ENCODE measurements around the gene CYP19A1.

CYP19A1 gene

GRCh38 chr15:51205050-51205975, 133.1 kb downstream of the CYP19A1 start:
- no peak overlapping the region for H3K27ac Mint-ChIP-seq
- no peak for DNase-seq
- H3K27me3 Mint-ChIP-seq = peaks cover 6 to 16% of the 10 kb centered on the region in 2 donors

GRCh38 chr15:51203797-51204196, 134.6 kb downstream of the CYP19A1 start:
- H3K36me3 Mint-ChIP-seq (ENCODE audit: insufficient read depth) = no peaks in the 10 kb centered on the region
- H3K4me1 Mint-ChIP-seq (ENCODE audit: low read depth in 2 of 2) = no peaks in the 10 kb centered on the region
- H3K27me3 Mint-ChIP-seq = peaks cover 13 to 16% of the 10 kb centered on the region in 2 donors
- no peak for ATAC-seq (replicated peaks)
- H3K4me3 Mint-ChIP-seq = no peak overlapping the region
- no peak for DNase-seq
- no peaks in the 10 kb centered on the region for H3K9me3 Mint-ChIP-seq
- no peak overlapping the region for H3K27ac Mint-ChIP-seq

More at GRCh38 chr15:51205050-51205975, 133.1 kb downstream of the CYP19A1 start:
- Mint-ChIP-seq H3K4me3 (no peak overlapping the region), H3K4me1 (ENCODE audit: low read depth in 2 of 2) (no peaks in the 10 kb centered on the region), H3K36me3 (ENCODE audit: insufficient read depth) (no peaks in the 10 kb centered on the region), H3K9me3 (no peaks in the 10 kb centered on the region)
- ATAC-seq (replicated peaks) = no peak

- H3K9me3 Mint-ChIP-seq = no peaks in the 10 kb centered on the region
- H3K4me1 Mint-ChIP-seq (ENCODE audit: low read depth in 2 of 2) = no peaks in the 10 kb centered on the region
- ATAC-seq (replicated peaks) (no peak), DNase-seq (no peak)
- no peaks in the 10 kb centered on the region for H3K36me3 Mint-ChIP-seq (ENCODE audit: insufficient read depth)
- no peak overlapping the region for H3K4me3 Mint-ChIP-seq
- H3K27me3 Mint-ChIP-seq = peaks cover 22 to 24% of the 10 kb centered on the region in 2 donors
- no peak overlapping the region for H3K27ac Mint-ChIP-seq
Measured at GRCh38 chr15:51202783-51203182, 135.6 kb downstream of the CYP19A1 start.

- Mint-ChIP-seq H3K27ac (no peak overlapping the region), H3K4me1 (ENCODE audit: low read depth in 2 of 2) (no peaks in the 10 kb centered on the region), H3K27me3 (peaks cover 31 to 36% of the 10 kb centered on the region in 2 donors), H3K36me3 (ENCODE audit: insufficient read depth) (no peaks in the 10 kb centered on the region), H3K4me3 (no peak overlapping the region), H3K9me3 (no peaks in the 10 kb centered on the region)
- DNase-seq = no peak
- no peak for ATAC-seq (replicated peaks)
Measured at GRCh38 chr15:51201581-51201980, 136.8 kb downstream of the CYP19A1 start.

GRCh38 chr15:51200792-51201191, 137.6 kb downstream of the CYP19A1 start:
- Mint-ChIP-seq H3K9me3 (no peaks in the 10 kb centered on the region), H3K27ac (no peak overlapping the region), H3K27me3 (peaks cover 32 to 44% of the 10 kb centered on the region in 2 donors), H3K4me3 (no peak overlapping the region), H3K4me1 (ENCODE audit: low read depth in 2 of 2) (no peaks in the 10 kb centered on the region), H3K36me3 (ENCODE audit: insufficient read depth) (no peaks in the 10 kb centered on the region)
- DNase-seq (no peak), ATAC-seq (replicated peaks) (no peak)

- H3K36me3 Mint-ChIP-seq (ENCODE audit: insufficient read depth) = no peaks in the 10 kb centered on the region
- ATAC-seq (replicated peaks) (no peak), DNase-seq (no peak)
- H3K27me3 Mint-ChIP-seq = peaks cover 32 to 47% of the 10 kb centered on the region in 2 donors
- H3K9me3 Mint-ChIP-seq = no peaks in the 10 kb centered on the region
- H3K4me3 Mint-ChIP-seq = no peak overlapping the region
- H3K27ac Mint-ChIP-seq = no peak overlapping the region
- H3K4me1 Mint-ChIP-seq (ENCODE audit: low read depth in 2 of 2) = no peaks in the 10 kb centered on the region
Measured at GRCh38 chr15:51199541-51199940, 138.9 kb downstream of the CYP19A1 start.

GRCh38 chr15:51198701-51199232, 139.6 kb downstream of the CYP19A1 start:
- ATAC-seq (replicated peaks) = no peak
- Mint-ChIP-seq H3K27ac (no peak overlapping the region), H3K4me1 (ENCODE audit: low read depth in 2 of 2) (no peaks in the 10 kb centered on the region), H3K9me3 (no peaks in the 10 kb centered on the region), H3K4me3 (no peak overlapping the region), H3K27me3 (peaks cover 38 to 55% of the 10 kb centered on the region in 2 donors), H3K36me3 (ENCODE audit: insufficient read depth) (no peaks in the 10 kb centered on the region)
- DNase-seq = no peak

GRCh38 chr15:51195459-51195858, 142.9 kb downstream of the CYP19A1 start:
- H3K9me3 Mint-ChIP-seq = no peaks in the 10 kb centered on the region
- H3K4me3 Mint-ChIP-seq = no peak overlapping the region
- no peaks in the 10 kb centered on the region for H3K36me3 Mint-ChIP-seq (ENCODE audit: insufficient read depth)
- no peak overlapping the region for H3K27ac Mint-ChIP-seq
- DNase-seq = no peak
- no peak for ATAC-seq (replicated peaks)
- H3K4me1 Mint-ChIP-seq (ENCODE audit: low read depth in 2 of 2) = peaks cover 0 to 5% of the 10 kb centered on the region in 2 donors
- peaks cover 56 to 61% of the 10 kb centered on the region in 2 donors for H3K27me3 Mint-ChIP-seq

GRCh38 chr15:51193979-51194378, 144.4 kb downstream of the CYP19A1 start:
- H3K4me1 Mint-ChIP-seq (ENCODE audit: low read depth in 2 of 2) = peaks cover 0 to 5% of the 10 kb centered on the region in 2 donors
- H3K9me3 Mint-ChIP-seq = no peaks in the 10 kb centered on the region

GRCh38 chr15:51193526-51193925, 144.9 kb downstream of the CYP19A1 start:
- Mint-ChIP-seq H3K27me3 (peaks cover 49 to 56% of the 10 kb centered on the region in 2 donors), H3K4me3 (no peak overlapping the region), H3K4me1 (ENCODE audit: low read depth in 2 of 2) (peaks cover 0 to 5% of the 10 kb centered on the region in 2 donors), H3K36me3 (ENCODE audit: insufficient read depth) (no peaks in the 10 kb centered on the region), H3K9me3 (no peaks in the 10 kb centered on the region), H3K27ac (no peak overlapping the region)
- ATAC-seq (replicated peaks) (no peak), DNase-seq (no peak)

More at GRCh38 chr15:51193979-51194378, 144.4 kb downstream of the CYP19A1 start:
- H3K27ac Mint-ChIP-seq = no peak overlapping the region
- no peak for ATAC-seq (replicated peaks)
- peaks cover 49 to 53% of the 10 kb centered on the region in 2 donors for H3K27me3 Mint-ChIP-seq
- no peak for DNase-seq
- H3K36me3 Mint-ChIP-seq (ENCODE audit: insufficient read depth) = no peaks in the 10 kb centered on the region
- H3K4me3 Mint-ChIP-seq = no peak overlapping the region

GRCh38 chr15:51192521-51193280, 145.7 kb downstream of the CYP19A1 start:
- ATAC-seq (replicated peaks) (peak; percentile 46), DNase-seq (peak; percentile 44 to 53 (median 53))
- Mint-ChIP-seq H3K27ac (no peak overlapping the region), H3K36me3 (ENCODE audit: insufficient read depth) (no peaks in the 10 kb centered on the region), H3K4me3 (no peak overlapping the region), H3K9me3 (no peaks in the 10 kb centered on the region), H3K4me1 (ENCODE audit: low read depth in 2 of 2) (peaks cover 0 to 5% of the 10 kb centered on the region in 2 donors), H3K27me3 (peaks cover 48 to 56% of the 10 kb centered on the region in 2 donors)

GRCh38 chr15:51191766-51192165, 146.6 kb downstream of the CYP19A1 start:
- Mint-ChIP-seq H3K36me3 (ENCODE audit: insufficient read depth) (no peaks in the 10 kb centered on the region), H3K4me1 (ENCODE audit: low read depth in 2 of 2) (peaks cover 0 to 5% of the 10 kb centered on the region in 2 donors), H3K4me3 (no peak overlapping the region), H3K9me3 (no peaks in the 10 kb centered on the region), H3K27ac (no peak overlapping the region), H3K27me3 (peaks cover 43 to 54% of the 10 kb centered on the region in 2 donors)
- DNase-seq (no peak), ATAC-seq (replicated peaks) (no peak)

- Mint-ChIP-seq H3K4me1 (ENCODE audit: low read depth in 2 of 2) (peaks cover 0 to 5% of the 10 kb centered on the region in 2 donors), H3K27ac (no peak overlapping the region), H3K9me3 (no peaks in the 10 kb centered on the region), H3K36me3 (ENCODE audit: insufficient read depth) (no peaks in the 10 kb centered on the region), H3K27me3 (peaks cover 45 to 54% of the 10 kb centered on the region in 2 donors), H3K4me3 (no peak overlapping the region)
- DNase-seq (no peak), ATAC-seq (replicated peaks) (no peak)
Measured at GRCh38 chr15:51191072-51191670, 147.2 kb downstream of the CYP19A1 start.

Measured in effector memory CD8-positive, alpha-beta T cell (primary cell).